NCI-H1092 (cell line): Measurements from ENCODE around the gene CTSD.
"Not testable (repeated sequence)": the region's sequence is repeated elsewhere in the genome, so short reads cannot be mapped to it uniquely, and the experiment has no call there.

ENCODE experiments used
- DNase-seq: peaks from one replicate; lab custom pipeline; 2025; lab: John Stamatoyannopoulos, UW

CTSD gene

DNA sequence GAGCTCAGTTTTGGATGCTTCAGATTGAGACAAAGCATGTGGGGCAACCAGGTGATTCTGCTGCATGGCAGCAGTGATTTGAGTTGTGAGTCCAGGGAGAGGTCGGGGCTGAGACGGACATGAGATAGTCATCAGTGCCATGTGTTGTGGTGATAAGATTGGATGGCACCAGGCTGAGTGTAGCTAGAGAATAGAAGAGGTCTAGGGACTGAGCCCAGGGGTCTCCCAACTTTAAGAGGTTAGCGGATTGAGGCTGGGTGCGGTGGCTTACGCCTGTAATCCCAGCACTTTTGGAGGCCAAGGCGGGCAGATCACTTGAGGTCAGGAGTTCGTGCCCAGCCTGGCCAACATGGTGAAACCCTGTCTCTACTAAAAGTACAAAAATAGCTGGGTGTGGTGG, 6.3 kb upstream of the CTSD start:
- DNase-seq: no peak

DNA sequence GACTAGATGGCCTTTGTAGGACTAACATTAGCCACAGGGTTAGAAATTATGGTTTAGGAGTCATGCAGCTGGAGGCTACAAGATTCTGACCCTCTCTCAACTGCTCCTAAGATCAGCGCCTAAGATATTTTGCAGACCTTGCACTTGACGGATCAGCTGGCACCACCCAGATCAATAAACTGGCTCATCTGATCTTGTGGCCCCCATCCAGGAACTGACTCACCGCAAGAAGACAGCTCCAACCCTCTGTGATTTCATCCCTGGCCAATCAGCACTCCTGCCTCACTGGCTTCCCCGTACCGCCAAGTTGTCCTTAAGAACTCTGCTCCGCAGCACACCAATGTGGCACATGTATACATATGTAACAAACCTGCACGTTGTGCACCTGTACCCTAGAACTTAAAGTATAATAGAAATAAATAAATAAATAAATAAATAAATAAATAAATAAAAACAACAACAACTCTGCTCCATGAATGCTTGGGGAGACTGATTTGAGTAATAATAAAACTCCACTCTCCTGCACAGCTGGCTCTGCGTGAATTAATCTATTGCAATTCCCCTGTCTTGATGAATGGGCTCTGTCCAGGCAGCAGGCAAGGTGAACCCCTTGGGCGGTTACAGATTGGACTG, 5.7 kb upstream of the CTSD start:
- DNase-seq: not testable (repeated sequence)

DNA sequence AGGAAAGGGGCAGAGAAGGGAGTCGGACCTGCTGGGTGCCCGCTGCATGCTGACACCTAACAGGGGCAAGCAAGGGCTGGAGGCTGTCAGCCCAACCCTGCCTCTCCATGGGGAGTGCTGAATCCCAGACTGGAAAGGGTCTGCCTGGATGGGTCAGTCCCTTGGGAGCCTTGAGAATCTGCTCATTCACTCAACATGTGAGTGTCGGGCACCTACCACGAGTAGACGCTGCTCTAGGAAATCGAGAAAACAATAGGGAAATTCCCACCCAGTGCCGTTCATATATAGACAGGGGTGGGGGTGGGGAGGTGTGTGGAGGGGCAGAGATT, 4.4 kb upstream of the CTSD start:
- DNase-seq: no peak

DNA sequence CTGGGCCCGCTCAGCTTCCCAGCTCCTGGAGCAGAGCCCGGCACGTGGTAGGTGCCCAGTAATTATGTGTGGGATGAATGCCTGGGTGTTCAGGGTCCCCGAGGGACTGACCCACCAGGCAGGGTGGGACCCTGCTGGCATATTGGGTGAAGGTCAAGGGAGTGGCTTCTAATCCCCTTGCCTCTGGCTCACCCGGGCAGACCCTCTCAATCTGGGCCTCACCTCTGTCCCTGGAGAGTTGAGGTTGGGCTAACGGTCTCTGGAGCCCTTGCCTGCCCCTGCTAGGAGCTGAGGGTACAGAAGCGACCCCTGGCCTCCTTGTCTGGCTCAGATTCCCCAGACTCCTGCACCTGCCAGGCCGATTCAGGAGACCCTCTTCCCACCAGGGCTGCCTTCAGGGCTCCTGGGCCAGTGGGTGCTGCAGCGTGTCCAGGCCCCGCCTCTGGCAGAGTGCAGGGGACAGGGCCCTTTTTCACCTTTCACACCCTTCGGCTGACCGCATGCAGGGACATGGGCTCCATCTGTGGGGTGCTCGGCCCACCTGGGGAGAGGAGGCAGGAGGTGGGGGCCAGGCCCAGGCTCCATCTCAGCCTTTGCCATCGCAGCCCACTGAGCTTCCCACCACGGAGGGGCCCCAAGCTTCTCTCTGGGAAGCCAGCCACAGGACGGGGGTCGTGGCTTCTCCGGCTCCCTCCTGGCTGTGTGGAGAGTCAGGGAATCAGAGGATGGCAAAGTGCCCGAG, 3.8 kb upstream of the CTSD start:
- no peak for DNase-seq

- no peak for DNase-seq
These were observed 3.1 kb upstream of the CTSD start for GRCh38 chr11:1766719-1767398.

GRCh38 chr11:1765871-1766718, 2.4 kb upstream of the CTSD start:
- no peak for DNase-seq

DNA sequence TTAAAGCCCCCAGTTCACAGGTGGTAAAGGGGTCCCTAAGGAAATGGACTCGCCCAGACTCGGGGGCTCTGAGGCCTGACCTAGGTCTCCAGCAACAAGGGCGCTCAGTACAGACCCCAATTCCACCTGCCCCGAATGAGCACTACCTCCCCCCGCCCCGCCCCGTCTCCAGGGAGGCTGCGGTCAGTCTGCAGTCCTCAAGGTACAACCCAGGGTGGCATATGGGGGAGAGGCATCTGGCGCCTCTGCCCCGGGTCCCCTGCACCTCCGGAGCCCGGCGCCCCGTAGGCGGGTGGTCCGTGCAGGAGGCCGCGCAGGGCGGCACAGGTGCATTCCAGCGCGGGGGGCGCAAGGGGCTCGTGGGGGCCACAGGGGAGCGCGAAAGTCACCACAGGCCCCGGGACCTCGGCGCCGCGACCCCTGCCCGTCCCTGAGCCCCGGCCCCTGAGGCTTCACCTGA, 361 bp downstream of the CTSD start:
- DNase-seq: no peak

GRCh38 chr11:1762537-1763302, 1.0 kb downstream of the CTSD start:
- DNase-seq: no peak

DNA sequence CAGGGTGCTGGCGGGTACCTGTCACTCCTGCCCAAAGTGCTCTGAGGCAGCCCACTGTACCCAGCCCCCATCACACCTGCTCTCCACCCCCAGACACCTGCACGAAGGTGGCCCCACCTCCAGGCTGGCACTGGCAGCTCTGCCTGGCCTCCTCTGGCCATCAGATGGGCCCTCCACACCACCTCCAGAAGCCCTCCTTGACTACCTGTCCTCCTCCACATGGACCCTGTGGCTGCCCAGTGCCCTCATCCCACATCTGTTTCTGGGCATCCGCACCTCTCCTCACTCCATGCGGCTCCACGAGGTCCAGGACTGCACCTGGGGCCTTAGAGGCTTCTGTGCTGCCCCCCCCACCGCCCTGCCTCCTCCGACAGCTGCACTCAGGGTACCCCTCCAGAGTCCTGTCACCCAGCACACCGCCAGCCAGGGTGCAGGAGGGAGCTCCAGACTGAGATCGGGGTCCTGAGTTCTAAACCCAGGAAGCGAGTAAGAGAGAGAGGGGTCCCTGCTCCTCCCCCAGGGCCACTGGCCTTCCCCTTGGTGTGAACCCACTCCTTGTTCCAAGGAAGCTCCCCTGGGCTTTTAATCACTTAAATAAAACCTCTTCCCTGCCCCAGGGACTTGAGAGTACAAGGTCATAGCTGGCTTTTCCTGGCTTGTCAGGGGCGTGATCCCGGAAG, 1.7 kb downstream of the CTSD start:
- DNase-seq: no peak

DNA sequence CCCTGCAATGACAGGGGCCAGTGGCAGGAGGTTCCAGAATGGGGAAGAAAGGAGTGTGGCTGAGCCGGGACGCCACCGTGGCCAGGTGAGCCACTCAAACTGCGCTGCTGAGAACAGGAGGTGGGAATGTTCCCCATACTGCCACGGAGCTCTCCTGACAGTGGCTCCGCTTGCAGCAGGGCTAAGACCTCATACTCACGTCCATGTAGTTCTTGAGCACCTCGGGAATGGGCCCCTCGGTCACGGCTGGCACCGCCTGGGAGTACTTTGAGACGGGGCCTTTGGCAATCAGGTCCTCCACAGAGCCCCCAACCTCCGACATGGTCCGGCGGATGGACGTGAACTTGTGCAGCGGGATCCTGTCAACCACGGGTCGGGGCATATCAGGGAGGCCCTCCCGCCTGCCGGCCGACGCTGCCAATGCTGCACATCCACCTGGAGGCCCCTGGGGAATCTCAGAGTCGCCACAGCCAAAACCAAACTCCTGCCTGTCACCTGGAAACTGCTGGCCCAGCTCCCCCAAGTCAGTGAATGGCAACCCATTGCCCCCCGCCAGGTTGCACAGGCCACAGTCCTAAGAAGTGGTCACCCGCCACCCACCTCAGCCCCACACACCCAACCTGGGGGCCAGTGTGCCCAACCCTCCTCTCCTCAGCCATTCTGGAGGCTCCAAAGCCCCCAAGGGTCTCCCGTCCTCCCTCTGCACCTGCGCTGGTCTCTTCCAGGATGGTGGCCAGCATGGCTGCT, 2.4 kb downstream of the CTSD start:
- no peak for DNase-seq

GRCh38 chr11:1760351-1761109, 3.2 kb downstream of the CTSD start:
- DNase-seq: no peak

DNA sequence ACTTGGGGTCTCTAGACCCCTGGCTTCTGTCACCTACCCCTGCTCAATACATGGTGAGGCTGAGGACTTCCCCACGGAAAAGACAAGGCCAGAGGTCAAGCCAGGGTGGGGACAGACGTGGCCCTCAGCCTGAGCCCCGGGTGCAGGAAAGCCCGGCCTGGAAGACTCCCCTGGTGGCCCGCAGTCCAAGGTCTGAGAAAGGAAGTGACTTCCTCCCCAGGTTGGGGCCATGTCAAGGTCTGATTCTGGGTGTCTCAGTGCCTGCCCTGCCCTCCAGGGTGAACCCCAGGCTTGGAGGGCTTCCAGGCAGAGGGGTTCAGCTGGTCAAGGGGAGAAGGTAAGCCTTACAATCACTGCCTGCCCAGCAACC, 3.9 kb downstream of the CTSD start:
- no peak for DNase-seq

DNA sequence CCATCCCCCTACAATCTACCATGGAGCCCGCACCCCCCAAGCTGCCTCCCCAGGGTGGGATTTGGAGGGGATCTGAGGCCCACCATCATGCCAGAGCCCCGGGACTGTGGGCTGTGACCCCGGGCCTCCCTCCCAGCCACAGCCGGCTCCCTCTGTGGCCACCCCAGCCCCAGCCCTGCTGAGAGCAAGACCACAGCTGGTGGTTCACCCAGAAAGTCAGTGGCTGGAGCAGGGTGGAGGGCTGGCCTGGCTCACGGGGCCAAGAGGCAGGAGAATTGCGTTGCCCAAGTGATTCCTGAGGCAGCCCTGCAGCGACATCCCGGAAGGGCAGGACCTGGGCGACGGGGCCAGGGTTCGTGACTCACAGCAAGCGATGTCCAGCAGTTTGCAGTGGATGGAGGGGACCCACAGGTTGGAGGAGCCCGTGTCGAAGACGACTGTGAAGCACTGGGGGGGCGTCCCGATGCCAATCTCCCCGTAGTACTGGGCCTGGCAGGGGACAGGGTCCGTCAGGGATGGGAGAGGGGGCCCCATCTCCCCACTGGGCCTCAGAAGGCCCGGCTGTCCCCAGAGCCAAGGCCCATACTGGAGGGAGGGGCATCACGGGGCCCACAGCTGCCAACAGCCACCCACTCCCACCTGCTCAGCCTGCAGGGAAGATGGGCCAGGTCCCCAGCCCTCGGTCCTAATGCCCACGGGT, 4.4 kb downstream of the CTSD start:
- no peak for DNase-seq

GRCh38 chr11:1758611-1759150, 5.0 kb downstream of the CTSD start:
- no peak for DNase-seq

GRCh38 chr11:1757861-1758610, 5.7 kb downstream of the CTSD start:
- no peak for DNase-seq

- DNase-seq: no peak
These were observed 6.6 kb downstream of the CTSD start for GRCh38 chr11:1756791-1757771.
